Heart left ventricle (tissue), 13 donors: Measurements from ENCODE around the gene RARRES1.

Experiments
- CTCF ChIP-seq, 12 donors: fragments of 200-600 bp; sonication (generic) in 4 of 12; IDR thresholded peaks; one replicate each; pipeline versions ENCODE4 v1.5.0 to v1.8.0; 2018 to 2022; ENCODE audit warnings: antibody characterized with exemption in 12 of 12, mild to moderate bottlenecking in 5 of 12
- POLR2A ChIP-seq, 2 donors: fragments of 450-650 bp; IDR thresholded peaks; one replicate each; pipeline ENCODE4 v1.6.1; 2017; ENCODE audit warnings: antibody characterized with exemption in 2 of 2, mild to moderate bottlenecking in 2 of 2, moderate library complexity in 2 of 2
- donor health status: ischemic (EF 13 %, LVEDD 7.1; RV severe dilation, severe dysfunction).
- donor health status: DM: no; HTN: yes; CAD: no.
- donor health status: DM: no; HTN: no; CAD: no.
- donor health status: ischemic (EF 25% LVEDD 6.9; RV normal size, moderate dysfunction).
- donor health status: ischemic (EF 25% LVEDD 5.7; RV mildly dilated, moderate dysfunction).
- donor health status: ischemic (EF 35%, LVEDD 5.7; RV mildly dilated, moderate dysfunction).
- donor health status: nonischemic (EF 11% LVEDD 7.7; RV severe dilation, severe dysfunction).
- donor health status: DM: yes; HTN: yes; CAD: no.
- donor health status: PGD.
- donor health status: ischemic (EF 29% LVEDD 5.4; RV normal size, mild dysfunction).
- donor health status: nonischemic (EF 23%, LVEDD 6.1; RV moderate dilation, normal function).

- no peak for TF ChIP-seq CTCF (IDR thresholded peaks at IDR 0.05)
- TF ChIP-seq POLR2A (IDR thresholded peaks at IDR 0.05), result no peak
Observed at GRCh38 chr3:158658889-158659288, 73.4 kb downstream of the RARRES1 start.
